Measurements from ENCODE around the gene IMPDH1.
"Not testable (repeated sequence)": the region's sequence is repeated elsewhere in the genome, so short reads cannot be mapped to it uniquely, and the experiment has no call there.

Gene IMPDH1

GRCh38 chr7:128409596-128410450 lies at the start of gene IMPDH1:
Gene IMPDH1 (minus strand): TSS chr7:128409982. CDS start chr7:128409901, 81 bp downstream.
- peak; percentile 41 for DNase-seq

DNA sequence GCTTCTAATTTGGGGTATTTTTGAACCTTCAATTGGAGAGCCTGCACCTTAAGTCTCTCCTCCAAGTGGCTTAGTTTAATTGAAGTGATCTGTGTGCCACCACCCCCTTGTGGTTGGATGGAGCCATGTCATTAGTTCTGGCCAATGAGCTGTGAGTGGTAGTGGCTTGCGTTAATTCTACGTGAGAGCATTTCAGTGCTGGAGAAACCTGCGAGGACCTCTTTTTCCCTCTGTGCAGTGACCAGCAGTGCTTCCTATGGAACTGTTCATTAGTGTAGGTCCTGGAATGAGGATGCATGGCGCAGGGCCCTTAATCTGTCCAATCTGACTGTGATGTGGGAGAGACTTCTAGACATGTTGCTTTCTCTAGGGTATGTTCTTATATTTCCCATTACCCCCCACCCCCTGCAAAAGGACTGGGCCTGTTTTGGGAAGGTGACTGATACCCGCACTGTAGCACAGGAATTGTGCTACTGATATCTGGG lies 49.7 kb upstream of the IMPDH1 start:
- peak; percentile 10 for DNase-seq

DNA sequence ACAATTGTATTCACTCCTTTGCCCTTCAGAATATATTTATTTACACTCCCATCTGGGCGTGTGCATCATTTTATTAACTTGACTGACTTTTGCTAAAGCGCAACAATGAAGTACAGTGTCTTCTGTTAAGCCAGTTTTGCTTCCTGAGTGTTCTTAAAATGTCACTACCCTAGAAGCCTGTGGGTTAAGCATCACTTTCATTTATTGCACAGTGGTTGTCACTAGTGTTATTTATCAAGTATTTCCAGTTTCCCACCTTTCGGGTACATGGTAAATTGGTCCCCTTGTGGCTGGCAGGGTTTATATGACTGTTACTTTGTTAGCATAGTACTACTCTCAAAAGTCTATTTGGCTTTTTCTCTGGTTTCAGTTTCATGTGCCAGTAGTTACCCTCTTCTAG lies 49.2 kb upstream of the IMPDH1 start:
- DNase-seq: no peak

GRCh38 chr7:128457385-128457784 lies 47.6 kb upstream of the IMPDH1 start:
- not testable (repeated sequence) for DNase-seq

- DNase-seq: no peak
Observed at GRCh38 chr7:128456255-128456725, 46.5 kb upstream of the IMPDH1 start.

DNA sequence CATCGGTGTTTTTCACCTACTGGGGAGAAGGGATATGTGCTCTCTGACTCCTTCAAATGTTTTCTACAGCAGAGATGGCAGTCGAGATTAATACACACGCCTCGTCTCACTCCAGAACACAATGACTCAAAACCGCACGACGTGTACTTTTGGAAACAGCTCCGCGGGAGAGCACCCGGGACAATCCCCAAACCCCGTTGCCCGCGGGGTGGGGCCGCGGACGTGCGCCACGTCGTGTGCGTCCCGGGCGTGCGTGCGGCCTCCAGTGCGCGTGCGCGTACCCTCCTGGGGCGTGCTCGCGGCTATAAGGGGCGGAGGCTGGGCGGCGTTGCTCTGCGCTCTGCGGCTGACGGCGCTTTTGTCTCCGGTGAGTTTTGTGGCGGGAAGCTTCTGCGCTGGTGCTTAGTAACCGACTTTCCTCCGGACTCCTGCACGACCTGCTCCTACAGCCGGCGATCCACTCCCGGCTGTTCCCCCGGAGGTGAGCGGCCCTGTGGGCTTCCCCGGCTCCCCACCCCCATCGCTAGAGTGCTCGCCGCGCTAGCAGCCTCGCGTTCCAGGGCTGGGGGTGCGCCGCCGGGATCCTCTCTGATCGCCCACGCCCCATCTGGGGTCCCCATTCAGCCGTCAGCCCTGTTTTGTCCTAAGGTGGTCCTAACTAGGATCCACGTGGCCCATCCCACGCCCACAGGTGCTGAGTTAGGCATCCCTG lies 45.9 kb upstream of the IMPDH1 start, which contains the start of gene HILPDA:
TSS of gene HILPDA (plus strand) at position 336 of the 712 bp plus-strand sequence. CDS start 1,391 bp downstream, outside the sequence.
- peak; percentile 82 for DNase-seq

DNA sequence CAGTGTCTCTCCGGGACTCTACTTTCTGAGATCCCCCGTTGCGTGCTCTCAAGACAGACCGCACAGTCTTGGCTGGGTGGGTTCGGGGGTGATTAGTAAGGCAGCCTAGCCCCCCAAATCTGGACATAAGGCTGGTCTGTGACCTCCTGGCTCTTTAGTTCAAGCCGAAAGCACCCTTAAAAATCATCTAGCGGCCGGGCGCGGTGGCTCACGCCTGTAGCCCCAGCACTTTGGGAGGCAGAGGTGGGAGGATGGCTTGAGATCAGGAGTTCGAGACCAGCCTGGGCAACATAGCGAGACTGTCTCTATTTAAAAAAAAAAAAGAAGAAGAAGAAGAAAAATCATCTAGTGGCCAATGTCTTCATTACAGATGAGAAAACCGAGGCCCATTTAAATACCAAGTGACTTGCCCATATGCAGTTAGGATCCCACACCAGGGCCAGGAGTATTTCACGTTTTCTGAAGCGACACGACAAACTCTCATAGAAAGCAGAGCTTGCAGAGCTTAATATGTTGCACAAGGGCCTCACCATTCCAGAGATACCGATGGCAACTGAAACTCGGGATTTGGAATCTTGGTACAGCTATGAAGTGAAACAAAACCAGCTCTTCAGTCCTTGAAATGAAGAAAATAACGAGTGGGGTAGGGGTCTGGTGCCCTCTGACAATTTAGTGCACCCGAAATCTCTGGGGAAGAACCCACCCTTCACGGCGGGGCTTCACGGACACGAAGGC lies 45.2 kb upstream of the IMPDH1 start:
- no peak for DNase-seq

- DNase-seq: no peak
Observed at GRCh38 chr7:128453836-128454804, 44.3 kb upstream of the IMPDH1 start.

DNA sequence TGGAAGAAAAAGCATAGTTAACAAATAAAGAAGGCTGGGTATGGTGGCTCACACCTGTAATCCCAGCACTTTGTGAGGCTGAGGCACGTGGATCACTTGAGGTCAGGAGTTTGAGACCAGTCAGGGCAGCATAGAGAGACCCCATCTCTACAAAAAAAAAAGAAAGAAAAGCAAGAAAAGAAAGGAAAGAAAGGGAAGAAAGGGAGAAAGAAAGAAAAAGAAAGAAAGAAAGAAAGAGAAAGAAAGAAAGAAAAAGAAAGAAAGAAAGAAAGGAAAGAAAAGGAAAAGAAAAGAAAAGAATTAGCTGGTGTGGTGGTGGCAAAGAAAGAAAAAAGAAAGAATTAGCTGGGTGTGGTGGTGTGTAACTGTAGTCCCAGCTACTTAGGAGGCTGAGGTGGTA lies 42.8 kb upstream of the IMPDH1 start:
- DNase-seq: no peak

GRCh38 chr7:128450913-128451312 lies 41.1 kb upstream of the IMPDH1 start:
- DNase-seq: no peak

GRCh38 chr7:128450409-128450808 lies 40.6 kb upstream of the IMPDH1 start:
- DNase-seq: no peak

- no peak for DNase-seq
Observed at GRCh38 chr7:128448751-128449302, 39.0 kb upstream of the IMPDH1 start.

DNA sequence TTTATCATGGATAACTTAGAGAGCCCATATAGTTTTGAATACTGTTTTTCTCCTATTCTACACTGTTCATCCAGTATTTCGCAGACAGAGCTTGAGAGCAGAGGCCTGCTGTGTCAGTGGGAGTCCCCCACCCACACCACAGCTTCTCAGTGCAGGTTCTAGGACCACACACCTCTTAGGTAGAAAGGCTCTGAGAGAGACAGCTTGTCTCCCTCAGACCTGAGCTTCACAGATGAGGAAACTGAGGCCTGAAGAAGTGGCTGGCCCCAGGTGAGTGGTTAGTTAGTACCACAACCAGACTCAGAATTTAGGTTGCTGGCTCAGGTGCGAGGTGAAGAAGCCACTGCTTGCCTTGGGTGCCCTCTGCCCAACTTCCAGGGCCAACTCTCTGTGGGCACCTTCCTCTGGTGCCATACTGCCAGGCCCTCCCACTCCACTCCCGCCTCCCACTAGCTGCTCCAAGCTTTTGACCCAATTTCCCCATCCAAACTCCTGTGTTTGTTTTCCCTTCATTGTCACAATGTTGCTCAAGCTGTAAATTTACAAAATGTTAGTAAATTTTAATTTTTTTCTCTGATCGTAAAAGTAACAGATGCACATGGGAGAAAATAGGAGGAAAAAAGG lies 38.3 kb upstream of the IMPDH1 start:
- no peak for DNase-seq

DNA sequence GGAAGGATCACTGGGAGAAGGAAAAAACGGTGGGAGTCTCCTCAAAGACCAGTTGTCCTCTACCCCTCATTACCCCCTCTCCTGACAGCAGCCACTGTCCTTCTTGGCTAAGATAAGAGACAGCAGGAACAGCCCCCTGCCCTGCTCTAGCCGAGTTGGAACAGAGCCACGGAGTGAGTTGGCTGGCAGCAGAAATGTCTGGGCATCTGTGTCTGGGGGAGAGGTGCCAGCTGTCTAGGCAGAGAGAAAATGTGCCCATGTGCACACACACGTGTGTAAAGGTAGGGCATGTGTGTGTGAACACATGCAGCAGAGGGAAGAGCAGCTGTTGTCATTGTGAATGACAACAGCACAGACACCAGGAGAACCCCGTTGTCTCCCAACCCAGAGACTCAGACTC lies 36.5 kb upstream of the IMPDH1 start:
- DNase-seq: no peak

GRCh38 chr7:128443831-128444600 lies 34.2 kb upstream of the IMPDH1 start:
- DNase-seq: no peak

GRCh38 chr7:128442356-128442755 lies 32.6 kb upstream of the IMPDH1 start:
- DNase-seq: no peak

DNA sequence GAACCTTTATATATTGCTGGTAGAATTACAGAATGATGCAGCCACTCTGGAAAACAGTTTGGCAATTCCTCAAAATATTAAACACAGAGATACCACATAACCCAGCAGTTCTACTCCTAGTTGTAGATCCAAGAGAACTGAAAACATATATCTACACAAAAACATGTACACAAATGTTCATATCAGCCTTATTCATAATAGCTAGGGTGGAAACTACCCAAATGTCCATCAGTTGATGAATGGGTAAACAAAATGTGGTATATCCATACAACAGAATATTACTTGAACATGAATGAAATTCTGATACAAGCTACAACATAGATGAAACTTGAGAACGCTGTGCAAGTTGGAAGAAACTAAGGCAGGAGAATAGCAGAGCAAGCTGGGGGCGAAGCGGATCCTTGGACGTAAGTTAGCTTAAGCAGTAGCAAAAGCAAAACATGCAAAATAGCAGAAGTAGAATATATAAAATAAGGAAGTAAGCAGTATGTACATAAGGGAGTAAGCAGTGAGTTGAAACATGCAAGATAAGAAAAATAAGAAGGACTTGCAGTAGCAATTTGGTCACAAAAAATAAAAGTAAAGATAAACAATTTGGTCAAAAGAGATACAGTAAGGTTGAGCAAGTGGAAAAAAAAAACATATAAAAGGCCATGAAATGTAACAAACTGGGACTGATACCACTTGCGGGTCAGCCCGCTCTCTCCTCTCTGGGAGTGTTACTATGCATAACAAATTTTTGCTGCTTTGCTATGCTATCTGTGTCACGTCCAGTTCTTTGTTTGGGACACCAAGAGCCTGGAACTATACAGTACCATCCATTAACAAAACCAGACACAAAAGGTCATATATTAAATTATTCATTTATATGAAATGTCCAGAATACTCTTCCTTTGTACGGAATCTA lies 27.9 kb upstream of the IMPDH1 start:
- no peak for DNase-seq

- DNase-seq: no peak
Observed at GRCh38 chr7:128435327-128435686, 25.5 kb upstream of the IMPDH1 start.
